Measurements from ENCODE around the gene HELZ.
A peak's percentile ranks its signal among the peaks of the same experiment; 100 is the strongest.

The HELZ gene

DNA sequence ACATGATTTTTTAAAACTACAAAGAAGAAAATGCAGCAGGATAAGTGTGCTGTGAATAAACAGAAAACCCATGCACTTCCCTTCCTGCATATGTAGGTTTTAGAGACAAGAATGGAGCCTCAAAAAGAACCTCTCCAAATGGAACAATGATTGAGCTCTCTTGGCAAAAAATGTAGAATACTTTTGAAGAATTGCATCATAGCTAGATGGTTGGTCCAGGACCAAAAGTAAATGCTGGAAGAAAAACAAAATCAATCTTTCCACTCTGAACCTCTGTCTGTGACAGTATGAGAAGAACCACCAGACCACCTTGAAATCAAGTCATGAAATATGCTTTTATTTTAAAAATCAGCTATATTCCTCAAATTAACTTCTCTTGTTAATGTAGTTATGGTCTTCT is 17.5 kb downstream of the HELZ start:
- DNase-seq = no peak

DNA sequence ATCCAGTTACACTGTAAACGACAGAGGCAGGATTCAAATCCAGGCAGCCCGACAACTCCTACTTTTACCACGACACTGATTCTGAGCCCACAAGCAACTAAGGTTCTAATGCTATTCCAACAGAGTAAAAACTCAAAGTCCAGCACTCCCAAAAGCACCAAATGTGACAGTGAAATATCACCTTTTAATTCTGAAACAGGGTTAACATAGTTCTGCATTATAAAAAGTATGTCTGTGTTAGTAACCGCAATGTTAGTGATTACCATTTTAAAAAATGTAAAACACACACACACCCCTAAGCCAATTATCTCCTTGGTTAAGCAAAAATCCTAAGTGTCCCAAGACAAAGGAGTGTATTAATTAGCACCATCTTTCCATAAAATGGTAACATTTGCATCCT is 19.7 kb downstream of the HELZ start:
- no peak for DNase-seq

DNA sequence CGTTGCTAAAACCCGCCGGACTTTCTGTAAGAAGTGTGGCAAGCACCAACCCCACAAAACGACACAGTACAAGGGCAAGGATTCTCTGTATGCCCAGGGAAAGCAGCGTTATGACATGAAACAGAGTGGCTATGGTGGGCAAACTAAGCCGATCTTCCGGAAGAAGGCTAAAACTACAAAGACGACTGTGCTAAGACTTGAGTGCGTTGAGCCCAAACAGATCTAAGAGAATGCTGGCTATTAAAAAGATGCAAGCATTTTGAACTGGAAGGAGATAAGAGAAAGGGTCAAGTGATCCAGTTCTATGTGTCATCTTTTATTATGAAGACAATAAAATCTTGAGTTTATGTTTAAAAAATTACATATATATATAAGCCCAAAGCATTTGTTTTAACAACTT is 20.3 kb downstream of the HELZ start:
- no peak for DNase-seq

DNA sequence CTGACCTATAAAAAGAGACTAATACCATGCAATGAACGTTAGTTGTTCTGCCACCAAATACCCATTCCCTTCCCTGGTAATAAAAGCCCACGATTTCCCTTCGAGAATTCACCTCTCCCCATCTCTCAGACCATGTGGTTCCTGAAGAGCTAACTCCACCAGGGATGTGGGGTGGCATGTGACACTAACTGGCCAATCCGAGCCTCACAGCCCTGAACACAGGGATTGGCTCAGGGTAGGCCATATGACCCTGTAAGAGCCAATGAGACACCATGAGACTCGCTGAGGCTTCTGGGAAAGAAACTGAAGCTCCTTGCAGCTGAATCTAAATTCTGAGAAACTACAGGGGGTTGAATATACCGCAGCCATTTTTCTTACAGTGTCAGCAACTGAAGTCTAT is 21.1 kb downstream of the HELZ start:
- DNase-seq = no peak

DNA sequence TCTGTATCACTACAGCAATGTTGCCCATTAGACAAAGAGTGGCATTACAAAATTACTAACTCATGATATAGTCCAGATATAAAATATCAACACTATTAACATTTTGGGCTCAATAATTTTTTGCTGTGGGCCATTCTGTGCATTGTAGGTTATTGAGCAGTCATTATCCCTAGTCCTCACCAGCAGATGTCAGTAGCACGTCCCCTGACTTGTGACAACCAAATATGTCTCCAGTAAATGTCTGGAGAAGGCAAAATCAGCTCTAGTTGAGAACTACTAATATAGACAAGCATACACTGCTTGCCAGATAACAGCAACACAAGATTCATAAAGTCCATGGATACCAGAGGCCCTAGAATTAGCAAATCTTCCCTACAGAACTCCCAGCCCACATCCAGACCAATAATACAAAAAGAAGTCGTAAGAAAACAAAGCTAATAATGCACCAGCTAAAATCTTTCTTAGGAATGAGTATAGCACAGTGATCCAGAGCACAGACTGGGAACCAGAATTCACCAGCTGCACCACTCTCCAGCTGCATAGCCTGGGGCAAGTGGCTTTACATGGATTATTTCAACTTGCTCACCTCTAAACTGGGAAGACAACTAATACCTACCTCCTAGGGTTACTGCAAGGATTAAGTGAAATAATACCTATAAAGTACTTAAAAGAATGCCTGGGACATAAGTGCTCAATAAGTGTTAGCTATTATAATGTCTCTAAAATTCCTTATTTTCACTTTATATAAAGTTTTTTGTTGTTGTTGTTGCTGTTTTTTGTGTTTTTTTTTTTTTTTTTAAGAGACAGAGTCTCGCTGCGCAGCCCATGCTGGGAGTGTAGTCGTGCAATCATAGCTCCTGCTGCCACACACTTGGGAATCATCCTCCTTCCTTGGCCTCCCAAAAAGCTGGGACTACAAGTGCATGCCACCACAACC is 23.7 kb downstream of the HELZ start:
- no peak for DNase-seq

DNA sequence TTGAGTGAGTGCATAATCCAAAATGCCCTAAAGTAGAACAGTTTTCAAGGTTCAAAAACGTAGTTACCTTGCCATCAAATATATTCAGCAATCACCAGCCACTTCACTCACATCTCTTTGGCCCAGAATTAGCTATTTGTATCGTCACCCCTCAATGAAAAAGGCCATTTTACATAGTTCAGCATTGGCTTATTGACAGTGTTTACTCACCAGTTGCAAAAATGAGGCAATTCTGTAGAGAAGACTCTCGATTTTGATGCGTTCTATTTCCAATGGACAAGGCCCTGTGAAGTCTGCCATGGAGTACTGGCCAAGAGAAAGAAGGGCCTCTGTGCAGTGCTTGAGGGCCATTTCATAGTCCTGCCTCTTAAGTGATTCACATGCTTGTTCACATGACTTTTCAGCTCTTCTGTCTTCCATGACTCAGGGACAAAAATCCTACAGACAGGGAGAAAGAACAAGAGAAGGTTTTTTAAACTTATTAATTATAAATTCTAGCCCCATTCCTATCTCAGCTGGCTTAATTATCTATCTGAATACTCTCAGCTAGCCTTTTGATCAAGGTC is 26.5 kb downstream of the HELZ start:
- no peak for DNase-seq

DNA sequence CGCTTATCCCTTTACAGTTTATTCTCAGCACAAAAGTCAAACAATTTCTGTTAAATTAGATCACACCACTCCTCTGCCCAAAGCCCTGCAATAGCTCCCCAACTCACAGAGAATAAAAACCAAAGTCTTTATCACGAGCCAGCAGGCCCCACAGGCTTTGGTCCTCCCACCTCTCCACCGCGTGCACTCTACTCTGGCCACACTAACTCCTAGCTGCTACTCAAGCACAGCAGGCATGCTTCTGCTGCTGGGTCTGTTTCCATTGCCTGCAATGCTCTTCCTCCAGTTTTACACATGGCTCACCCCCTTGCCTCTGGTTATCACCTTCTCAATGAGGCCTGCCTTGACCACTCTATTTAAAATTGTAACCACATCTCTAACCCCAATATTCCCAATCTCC is 27.6 kb downstream of the HELZ start:
- no peak for DNase-seq

DNA sequence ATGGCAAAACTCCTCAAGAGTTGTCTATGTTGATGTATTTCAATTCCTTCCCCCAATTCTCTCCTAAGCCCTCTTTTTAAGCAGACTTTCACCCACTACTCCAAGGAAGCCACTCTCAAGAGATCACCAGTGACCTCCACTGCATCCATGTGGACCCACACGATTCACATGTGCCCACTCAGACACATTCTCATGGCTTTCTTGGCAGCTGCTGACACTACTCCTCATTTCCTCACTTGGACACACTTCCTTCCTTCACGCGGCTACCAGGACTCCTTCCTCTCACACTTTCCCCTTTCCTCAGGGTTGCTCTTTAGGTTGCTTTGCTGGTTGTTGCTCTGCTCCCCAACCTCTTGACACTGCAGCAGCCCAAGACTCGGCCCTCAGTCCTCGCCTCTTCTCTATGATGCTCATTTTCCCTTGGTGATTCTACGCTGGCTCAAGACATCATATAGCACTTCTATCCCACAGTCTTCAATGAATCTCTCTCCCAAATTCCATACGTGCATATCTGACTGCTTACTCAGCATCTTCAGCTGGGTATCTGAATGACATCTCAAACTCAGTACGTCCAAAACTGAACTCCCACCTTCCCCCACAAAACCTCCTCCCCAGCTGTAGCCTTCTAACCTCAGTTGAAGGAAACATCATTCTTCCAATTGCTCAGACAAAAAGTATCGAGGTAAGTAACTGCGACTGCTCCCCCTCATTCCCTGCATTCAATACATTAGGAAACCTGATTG is 28.2 kb downstream of the HELZ start:
- DNase-seq = no peak

DNA sequence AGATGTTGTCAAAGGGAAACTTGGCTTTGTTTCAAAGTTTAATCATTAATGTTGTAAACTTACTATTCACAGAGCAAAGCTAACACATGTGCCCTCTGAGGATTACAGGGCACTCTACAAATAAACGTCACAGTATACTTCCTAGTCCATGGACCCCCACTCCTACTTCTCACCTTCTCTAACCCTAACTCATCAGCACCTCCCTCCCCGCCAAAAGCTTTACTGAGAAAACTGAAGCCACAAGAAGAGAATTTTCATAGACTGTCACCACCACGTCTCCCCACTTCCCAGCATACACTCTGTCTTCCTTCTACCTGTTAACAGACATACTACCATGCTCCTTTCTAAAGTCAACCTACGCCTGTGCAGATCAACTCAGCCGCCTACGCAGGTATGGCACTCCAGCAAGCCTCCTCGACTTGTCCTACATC is 29.0 kb downstream of the HELZ start:
- no peak for DNase-seq

DNA sequence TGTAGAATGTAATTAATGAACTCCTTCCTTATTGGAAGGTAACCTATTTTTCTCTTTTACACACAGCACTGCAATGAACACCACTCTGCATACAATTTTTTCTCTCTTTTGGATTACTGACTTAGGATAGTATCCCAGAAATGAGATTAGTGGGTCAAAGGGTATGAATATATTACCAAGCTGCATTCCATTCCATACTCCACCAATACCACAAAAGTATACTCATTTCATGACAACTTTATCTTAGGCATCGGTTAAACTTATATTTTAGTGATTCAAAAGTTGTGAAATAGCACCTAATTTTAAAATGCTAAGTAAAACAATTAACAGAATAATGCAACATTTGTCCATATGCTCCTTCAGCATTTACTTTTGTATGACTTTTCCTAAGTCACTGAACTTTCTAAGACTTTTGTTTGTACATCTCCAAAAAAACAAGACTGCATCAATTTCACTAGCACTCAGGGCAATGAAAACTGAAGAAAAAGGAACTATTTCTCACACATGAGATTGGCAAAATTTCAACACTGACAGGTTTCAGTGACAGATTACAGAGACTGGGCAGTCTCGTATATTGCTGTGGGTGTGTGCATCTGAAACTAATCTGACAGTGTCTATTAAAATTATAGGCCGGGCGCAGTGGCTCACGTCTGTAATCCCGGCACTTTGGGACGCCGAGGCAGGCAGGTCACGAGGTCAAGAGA is 32.1 kb downstream of the HELZ start:
- DNase-seq = no peak

DNA sequence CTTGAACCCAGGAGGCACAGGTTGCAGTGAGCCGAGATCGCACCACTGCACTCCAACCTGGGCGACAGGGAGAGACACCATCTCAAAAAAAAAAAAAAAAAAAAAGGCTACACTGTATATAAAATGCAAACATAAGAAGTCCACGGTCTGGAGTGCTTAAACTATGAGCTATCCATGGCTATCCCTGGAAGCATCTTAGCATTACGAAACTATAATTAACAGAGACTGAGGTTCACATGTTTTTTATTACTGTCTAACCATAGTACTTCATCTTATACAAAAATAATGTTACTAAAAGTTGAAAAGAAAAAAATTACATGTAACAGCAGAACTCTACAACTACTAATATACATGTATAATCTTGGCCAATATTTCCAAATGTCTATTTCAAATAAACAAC is 32.8 kb downstream of the HELZ start:
- DNase-seq = no peak

DNA sequence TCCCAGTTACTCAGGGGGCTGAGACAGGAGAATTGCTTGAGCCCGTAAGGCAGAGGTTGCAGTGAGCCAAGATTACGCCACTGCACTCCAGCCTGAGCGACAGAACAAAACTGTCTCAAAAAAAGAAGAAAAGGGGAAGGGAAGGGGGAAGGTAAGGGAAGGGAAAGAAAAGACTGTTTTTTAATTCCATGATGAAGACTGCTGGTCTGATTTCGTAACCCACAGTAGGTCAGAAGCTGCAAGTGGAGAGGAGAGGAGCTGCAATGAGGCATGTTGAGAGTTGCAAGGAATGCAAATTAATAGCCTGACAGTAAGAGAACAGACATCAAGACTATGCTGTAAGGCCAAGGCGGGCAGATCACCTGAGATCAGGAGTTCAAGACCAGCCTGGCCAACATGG is 33.3 kb downstream of the HELZ start:
- DNase-seq = no peak

DNA sequence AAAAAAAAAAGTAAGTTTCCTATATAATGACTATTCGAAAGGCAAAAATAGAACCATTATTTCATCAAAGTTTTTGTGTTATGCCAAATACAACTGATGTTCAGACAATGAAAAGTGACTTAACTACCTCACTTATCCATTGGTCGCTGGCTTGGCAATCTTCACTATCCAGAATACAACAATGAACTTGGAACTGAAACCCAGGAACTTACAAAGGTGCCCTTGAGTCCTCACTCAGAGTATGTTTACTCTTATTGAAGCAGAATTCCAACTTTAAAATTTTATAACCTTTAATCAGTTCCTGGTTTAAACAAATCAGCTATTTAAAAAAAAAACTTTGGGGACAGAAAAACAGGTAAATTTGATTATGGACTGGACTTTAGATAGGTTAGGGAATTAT is 34.1 kb downstream of the HELZ start:
- DNase-seq = no peak

DNA sequence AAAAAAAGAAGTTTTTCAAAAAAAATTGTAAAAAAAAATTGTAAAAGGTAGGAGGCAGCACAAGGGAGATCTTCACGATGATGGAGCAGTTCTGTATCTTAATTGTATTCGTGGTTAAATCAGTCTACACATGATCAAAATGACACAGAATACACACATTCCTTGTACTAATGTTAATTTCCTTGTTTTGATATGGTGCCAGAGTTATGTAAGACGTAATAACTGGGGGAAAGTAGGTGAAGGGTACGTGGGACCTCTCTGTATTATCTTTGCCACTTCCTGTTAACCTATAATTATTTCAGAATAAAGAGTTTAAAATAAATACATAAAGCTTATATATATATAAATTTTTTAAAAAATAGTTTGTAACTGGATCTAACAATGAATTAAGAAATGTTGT is 36.8 kb downstream of the HELZ start:
- DNase-seq = no peak

DNA sequence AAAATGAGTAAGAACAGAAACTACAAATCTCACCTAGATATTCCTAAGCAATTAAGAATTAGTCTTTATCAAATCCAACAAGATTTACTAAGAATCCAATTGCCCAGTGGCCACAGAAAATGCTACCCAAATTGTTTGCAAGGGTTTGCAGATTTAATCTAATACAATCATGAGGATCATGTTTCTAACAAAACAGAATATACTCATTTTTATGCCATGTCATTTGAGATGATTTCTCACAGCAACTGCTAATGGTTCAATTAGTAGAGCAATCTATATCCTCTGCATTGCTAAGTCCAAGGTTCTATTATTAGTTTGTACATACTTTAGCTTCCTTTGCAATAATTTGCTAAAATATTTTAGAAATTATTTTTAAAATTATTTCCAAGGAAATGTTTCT is 41.2 kb downstream of the HELZ start:
- DNase-seq = no peak

DNA sequence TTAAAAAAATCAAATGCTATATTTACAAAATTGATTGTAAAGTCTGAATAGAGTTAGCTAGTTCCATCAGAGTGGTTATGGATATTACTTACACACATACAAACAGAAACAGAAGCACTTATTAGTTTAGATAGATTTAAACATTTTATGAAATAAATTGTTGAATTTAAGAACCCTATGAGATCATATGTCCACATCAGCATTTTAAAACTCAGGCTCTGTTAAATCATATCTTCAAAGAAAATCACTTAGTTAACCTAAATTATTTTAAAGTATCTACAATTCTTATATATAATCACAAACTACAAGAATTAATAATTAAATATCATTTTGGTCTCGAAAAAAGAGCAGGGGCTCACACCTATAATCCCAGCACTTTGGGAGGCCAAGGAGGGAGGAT is 42.5 kb downstream of the HELZ start:
- no peak for DNase-seq

DNA sequence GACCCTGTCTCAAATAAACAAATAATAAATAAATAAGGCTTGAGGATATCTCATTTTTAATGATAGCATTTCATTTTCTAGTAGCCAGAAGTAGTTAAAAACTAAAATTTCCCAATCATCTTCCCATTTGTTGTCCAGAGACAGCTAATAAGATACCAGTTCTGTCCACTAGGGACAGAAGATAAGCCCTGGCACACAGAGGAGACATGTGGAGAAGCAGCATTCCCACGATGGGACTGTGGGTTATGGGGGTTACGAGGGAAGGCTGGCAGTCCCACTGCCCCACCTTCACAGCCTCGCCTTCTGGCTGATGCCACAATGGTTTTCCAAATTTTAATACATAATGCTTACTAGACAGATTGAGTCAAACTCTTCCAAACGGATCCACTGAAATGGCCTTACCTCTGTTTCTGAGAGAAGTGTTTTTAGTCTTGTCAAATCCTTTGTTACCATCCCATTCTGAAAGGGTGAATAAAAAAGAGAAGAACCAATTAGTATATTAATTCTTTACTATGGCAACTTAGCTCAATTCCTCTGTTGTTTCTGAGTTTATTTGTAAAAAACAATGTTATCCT is 44.2 kb downstream of the HELZ start:
- no peak for DNase-seq

DNA sequence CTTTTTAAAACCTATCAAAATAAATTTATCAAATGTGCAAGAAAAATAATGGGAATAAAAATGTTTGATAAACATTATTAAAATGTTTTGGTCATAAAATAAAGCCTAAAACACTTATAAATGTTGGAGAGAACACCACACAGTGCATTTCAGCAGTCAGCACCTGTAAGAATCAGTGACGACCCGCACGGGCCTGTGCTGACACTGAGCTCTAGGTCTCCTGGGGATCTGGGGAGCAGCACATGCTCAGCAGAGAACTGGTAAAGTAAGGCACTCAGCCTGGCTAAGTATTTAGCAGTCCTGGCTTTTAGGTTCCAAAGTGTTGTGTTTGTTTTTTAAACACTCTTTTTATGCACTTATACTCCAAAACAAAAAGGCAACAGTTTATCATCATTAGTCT is 46.9 kb downstream of the HELZ start:
- no peak for DNase-seq

DNA sequence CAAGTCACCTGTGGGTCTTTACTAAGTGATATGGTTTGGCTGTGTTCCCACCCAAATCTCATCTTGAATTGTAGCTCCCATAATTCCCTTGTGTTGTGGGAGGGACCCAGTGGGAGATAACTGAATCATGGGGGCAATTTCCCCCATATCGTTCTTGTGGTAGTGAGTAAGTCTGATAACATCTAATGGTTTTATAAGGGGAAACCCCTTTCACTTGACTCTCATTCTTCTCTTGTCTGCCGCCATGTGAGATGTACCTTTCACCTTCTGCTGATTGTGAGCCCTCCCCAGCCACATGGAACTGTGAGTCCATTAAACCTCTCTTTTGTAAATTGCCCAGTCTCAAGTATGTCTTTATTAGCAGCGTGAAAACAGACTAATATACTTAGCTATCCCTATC is 48.0 kb downstream of the HELZ start:
- peak in 1 of 2 experiments; percentile 15 for DNase-seq

DNA sequence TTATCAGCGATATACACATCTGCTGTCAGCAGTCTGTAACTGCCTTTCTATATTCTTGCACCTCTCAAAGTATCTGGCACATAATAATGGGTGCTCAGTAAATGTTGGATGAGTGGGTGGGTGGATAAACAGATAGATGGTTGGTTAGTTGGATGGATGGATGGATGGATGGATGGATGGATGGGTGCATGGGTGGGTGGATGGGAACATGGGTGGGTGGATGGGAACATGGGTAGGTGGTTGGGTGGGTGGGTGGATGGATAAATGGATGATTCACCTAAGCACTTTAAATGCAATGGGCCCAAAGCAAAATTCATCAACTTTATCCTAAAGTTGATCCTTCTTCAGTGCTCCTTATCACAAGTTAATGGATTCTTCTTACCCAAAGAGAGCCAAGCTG is 48.6 kb downstream of the HELZ start:
- no peak for DNase-seq

DNA sequence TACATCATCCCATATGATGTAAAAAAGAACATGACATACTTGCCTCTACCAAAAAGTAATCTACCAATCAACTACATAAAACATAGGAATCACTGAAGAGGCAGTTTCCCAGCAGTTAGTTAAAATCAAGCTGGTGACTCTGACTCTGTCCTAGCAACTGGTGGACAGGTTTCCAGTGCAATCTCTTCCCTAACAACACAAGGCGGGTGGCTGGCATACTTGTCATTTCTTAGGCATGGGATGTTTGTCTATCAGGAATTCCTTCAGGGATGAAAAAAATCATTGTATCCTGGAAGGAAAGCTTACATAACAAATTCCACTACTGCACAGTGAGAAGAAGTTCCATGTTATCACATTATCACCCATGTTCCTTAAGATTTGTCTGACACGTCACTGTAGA is 50.9 kb downstream of the HELZ start:
- DNase-seq = no peak

DNA sequence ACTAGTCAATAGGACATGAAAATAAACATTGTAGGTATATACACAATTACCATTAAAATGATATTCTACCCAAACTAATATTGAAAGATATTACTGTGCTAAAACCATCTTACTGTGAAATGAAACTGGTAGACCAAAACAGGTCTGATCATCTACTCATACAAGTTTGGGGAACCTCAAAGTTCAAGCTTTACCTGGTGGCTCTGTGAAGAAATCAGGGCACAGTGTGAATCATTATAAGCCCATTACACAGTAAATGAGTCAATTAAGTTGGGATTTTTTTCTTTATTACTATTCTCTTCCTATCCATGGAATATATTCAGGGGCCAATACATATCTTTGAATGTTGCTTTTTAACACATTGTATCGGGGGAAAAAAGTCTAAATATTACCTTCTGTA is 57.1 kb downstream of the HELZ start:
- no peak for DNase-seq

DNA sequence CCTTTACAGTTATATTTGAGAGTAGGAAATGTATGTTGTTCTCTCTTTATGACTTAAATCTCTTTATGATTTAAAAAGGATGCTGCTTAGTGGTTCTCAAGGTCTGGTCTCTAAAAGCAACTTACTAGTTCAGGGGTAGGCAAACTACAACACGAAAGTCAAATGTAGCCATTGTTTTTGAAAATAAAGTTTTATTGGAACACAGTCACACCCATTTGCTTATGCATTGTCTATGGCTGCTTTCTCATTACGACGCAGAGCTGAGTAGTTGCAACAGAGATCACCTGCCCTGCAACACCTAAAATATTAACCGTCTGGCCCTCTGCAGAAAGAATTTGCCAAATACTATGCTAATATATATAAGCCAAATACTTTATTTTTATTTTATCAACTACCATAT is 58.2 kb downstream of the HELZ start:
- no peak for DNase-seq
